HepG2 (cell line): ENCODE data around the gene LYPD1. TPM values are rescaled to one million over a fixed set of nuclear protein-coding genes. Genes with fewer than 3 reads are reported as not detected.

Experiments
- ATAC-seq: fragments of 200-7000 bp; cut with Tn5 transposase; 3 replicates; pipeline ENCODE4 v1.9.1; 2020; ENCODE audit warnings: mild to moderate bottlenecking, moderate library complexity
- BruUV-seq: library from RNA; stranded (reverse); fragments of 400-500 nt; replicated peaks from 2 replicates; lab custom pipeline; 2021; lab: Mats Ljungman, UMichigan
- CTCF ChIA-PET: fragments of 300-600 bp; formaldehyde crosslinking; extraction: SDS; loops from one replicate; lab custom pipeline; 2021; ENCODE audit warnings: low total read pairs, inconsistent platforms, low intra/inter-chr PET ratio; lab: Yijun Ruan, JAX
- POLR2A ChIA-PET: fragments of 350-600 bp; sonication (Branson Sonifier 250); formaldehyde crosslinking; loops from one replicate; lab custom pipeline; 2020; ENCODE audit warnings: antibody characterized with exemption, inconsistent platforms; lab: Yijun Ruan, JAX
- DNase-seq: peaks from one replicate; pipeline ENCODE4 v3.0.0-alpha.2; 2015; ENCODE audit warnings: low spot score
- FAIRE-seq: peaks from 3 replicates; lab custom pipeline; 2011; peaks lifted over from hg19 to GRCh38; lab: Jason Lieb, UNC
- H2AFZ ChIP-seq: one replicate; pipeline ENCODE4 v1.6.1; 2011; ENCODE audit warnings: low read length, inconsistent platforms
- H3K27ac ChIP-seq: fragments of 300-600 bp; 3 replicates; pipeline ENCODE4 v1.8.0; 2011; ENCODE audit warnings: mixed run types, mild to moderate bottlenecking, mixed read lengths, low read length, inconsistent platforms; ENCODE audit not compliant: insufficient read depth; ENCODE audit errors: extremely low read length
- H3K27me3 ChIP-seq, 2 experiments: fragments of 200-600 bp in 1 of 2; 2 replicates in 1 of 2; 3 replicates in 1 of 2; pipeline versions ENCODE4 v1.6.0 to v1.8.0; 2011; ENCODE audit warnings: low read length in 2 of 2, mild to moderate bottlenecking in 2 of 2, moderate library complexity in 2 of 2, inconsistent platforms in 1 of 2; ENCODE audit not compliant: insufficient read depth in 2 of 2, control insufficient read depth in 1 of 2
- H3K36me3 ChIP-seq, 2 experiments: fragments of 200-600 bp in 1 of 2; replicated peaks in 1 of 2; 2 replicates in 1 of 2; 3 replicates in 1 of 2; pipeline versions ENCODE4 v1.5.1 to v1.8.0; 2011; ENCODE audit warnings: low read length in 2 of 2, inconsistent platforms in 1 of 2; ENCODE audit not compliant: insufficient read depth in 2 of 2, control insufficient read depth in 1 of 2
- H3K4me1 ChIP-seq: 2 replicates; pipeline ENCODE4 v1.5.1; 2012; ENCODE audit warnings: low read length, inconsistent platforms; ENCODE audit not compliant: insufficient read depth
- H3K4me2 ChIP-seq: 2 replicates; pipeline ENCODE4 v1.6.0; 2011; ENCODE audit warnings: low read depth, low read length, inconsistent platforms
- H3K4me3 ChIP-seq, 3 experiments: fragments of 200-600 bp in 1 of 3; sonication (generic), shearing (Covaris generic) in 1 of 3; replicated peaks in 1 of 3; 2 replicates each; pipeline ENCODE4 v1.5.1; 2011 to 2016; ENCODE audit warnings: low read length in 3 of 3, inconsistent platforms in 2 of 3, low read depth in 2 of 3, mild to moderate bottlenecking in 2 of 3, control low read depth in 1 of 3, mixed read lengths in 1 of 3; ENCODE audit not compliant: insufficient read depth in 1 of 3
- H3K79me2 ChIP-seq: one replicate; pipeline ENCODE4 v1.6.1; 2011; ENCODE audit warnings: low read length, inconsistent platforms; ENCODE audit not compliant: insufficient read depth
- H3K9ac ChIP-seq: 2 replicates; pipeline ENCODE4 v1.6.0; 2011; ENCODE audit warnings: mild to moderate bottlenecking, low read depth, low read length, inconsistent platforms; ENCODE audit not compliant: insufficient read depth
- H3K9me3 ChIP-seq: 2 replicates; pipeline ENCODE4 v1.5.1; 2012; ENCODE audit warnings: mild to moderate bottlenecking, low read length
- H4K20me1 ChIP-seq: 2 replicates; pipeline ENCODE4 v1.6.0; 2011; ENCODE audit warnings: inconsistent platforms, mild to moderate bottlenecking, low read length, moderate library complexity; ENCODE audit not compliant: insufficient read depth
- BORCS8-MEF2B ChIP-seq: sonication (generic); formaldehyde crosslinking; IDR thresholded peaks from 2 replicates; pipeline ENCODE4 v1.8.0; 2022; ENCODE audit warnings: mild to moderate bottlenecking, missing genetic modification reagents
- FLYWCH1 ChIP-seq: sonication (generic); formaldehyde crosslinking; IDR thresholded peaks from 2 replicates; pipeline ENCODE4 v1.8.1; 2023; ENCODE audit warnings: mild to moderate bottlenecking, missing genetic modification reagents
- FOXK1 ChIP-seq: sonication (generic); formaldehyde crosslinking; IDR thresholded peaks from 2 replicates; pipeline ENCODE4 v1.4.0; 2020; ENCODE audit warnings: low read depth, missing genetic modification reagents, borderline replicate concordance
- KLF12 ChIP-seq: sonication (generic); formaldehyde crosslinking; IDR thresholded peaks from 2 replicates; pipeline ENCODE4 v1.4.0; 2020; ENCODE audit warnings: missing genetic modification reagents, borderline replicate concordance
- NR2F2 ChIP-seq: IDR thresholded peaks from 2 replicates; pipeline ENCODE4 v1.6.1; 2012; ENCODE audit warnings: low read depth, inconsistent platforms, borderline replicate concordance
- PPARG ChIP-seq: conservative IDR thresholded peaks from 2 replicates; pipeline ENCODE4 v1.6.1; 2016; ENCODE audit warnings: missing biosample characterization, missing genetic modification reagents
- RAD51 ChIP-seq: fragments of 450-650 bp; IDR thresholded peaks from 2 replicates; pipeline ENCODE4 v1.6.1; 2016; ENCODE audit warnings: borderline replicate concordance
- RARA ChIP-seq: IDR thresholded peaks from 2 replicates; pipeline ENCODE4 v1.6.1; 2016; ENCODE audit warnings: missing genetic modification reagents, missing compliant biosample characterization
- SAFB2 ChIP-seq: sonication (generic); formaldehyde crosslinking; IDR thresholded peaks from 2 replicates; pipeline ENCODE4 v1.5.1; 2020; ENCODE audit warnings: missing genetic modification reagents, low read depth, mild to moderate bottlenecking, borderline replicate concordance
- ZFP36L2 ChIP-seq: sonication (generic); formaldehyde crosslinking; IDR thresholded peaks from 2 replicates; pipeline ENCODE4 v1.4.0; 2020; ENCODE audit warnings: missing genetic modification reagents
- ZFX ChIP-seq: sonication (generic); formaldehyde crosslinking; IDR thresholded peaks from 2 replicates; pipeline ENCODE4 v1.4.0; 2020; ENCODE audit warnings: mild to moderate bottlenecking, low read depth, missing genetic modification reagents, moderate library complexity
- ZNF382 ChIP-seq: sonication (generic); formaldehyde crosslinking; IDR thresholded peaks from 2 replicates; pipeline ENCODE4 v1.5.0; 2020; ENCODE audit warnings: missing genetic modification reagents, mild to moderate bottlenecking, borderline replicate concordance
- ZNF747 ChIP-seq: sonication (generic); formaldehyde crosslinking; IDR thresholded peaks from 2 replicates; pipeline ENCODE4 v1.8.1; 2023; ENCODE audit warnings: missing genetic modification reagents, mild to moderate bottlenecking, borderline replicate concordance
- ZNF782 ChIP-seq: sonication (generic); formaldehyde crosslinking; IDR thresholded peaks from 2 replicates; pipeline ENCODE4 v1.4.0; 2020; ENCODE audit warnings: missing genetic modification reagents, mild to moderate bottlenecking, borderline replicate concordance
- WGBS: methylation state at CpG from one replicate; pipeline ENCODE4 v1.1.6; 2017; ENCODE audit warnings: low lambda C conversion rate; 5-methylcytosine and 5-hydroxymethylcytosine counted together
- in situ Hi-C: cut with HindIII; loops from 2 replicates; pipeline ENCODE4 v1.10.0; 2017; ENCODE audit warnings: low pct_unique_long_range_greater_than_20kb; ENCODE audit not compliant: extremely low pct_ligation_motif_present
- intact Hi-C: fragments of 100-400 bp; cut with micrococcal nuclease; formaldehyde crosslinking; loops from one replicate; pipeline ENCODE4 v1.10.0; 2022; ENCODE audit not compliant: unreplicated experiment
- polyA plus RNA-seq, 8 experiments: library from polyadenylated mRNA; depleted of rRNA in 3 of 8; stranded (reverse) in 7 of 8; unstranded in 1 of 8; fragments of >200 nt; fragmentation: Illumina TruSeq in 4 of 8; extraction: Trizol in 4 of 8; gene quantifications; 2 replicates each; pipeline versions ENCODE4 v1.2.1 to v1.2.3, GENCODE V29; 2011 to 2016; ENCODE audit warnings: low read depth in 4 of 8, missing spikeins in 1 of 8, mixed read lengths in 1 of 8; ENCODE audit not compliant: insufficient read depth in 1 of 8
- total RNA-seq, 5 experiments: library from RNA; depleted of rRNA; stranded (reverse); fragments of >200 nt; fragmentation: Illumina TruSeq; extraction: Trizol; gene quantifications; 2 replicates each; pipeline ENCODE4 v1.2.3, GENCODE V29; 2016; ENCODE audit warnings: low read depth in 1 of 5
- TF ChIP-seq, protein P1 (sequence below): sonication (generic); formaldehyde crosslinking; IDR thresholded peaks from 2 replicates; pipeline ENCODE4 v1.4.0; 2020; ENCODE audit warnings: missing genetic modification reagents
- TF ChIP-seq, protein P2 (sequence below): sonication (generic); formaldehyde crosslinking; IDR thresholded peaks from 2 replicates; pipeline ENCODE4 v1.4.0; 2020; ENCODE audit warnings: missing genetic modification reagents
- TF ChIP-seq, protein P3 (sequence below): IDR thresholded peaks from 2 replicates; pipeline ENCODE4 v1.6.1; 2016; ENCODE audit warnings: mild to moderate bottlenecking, missing biosample characterization, missing genetic modification reagents
- TF ChIP-seq, protein P4 (sequence below): sonication (generic); formaldehyde crosslinking; conservative IDR thresholded peaks from 2 replicates; pipeline ENCODE4 v1.4.0; 2020; ENCODE audit warnings: missing genetic modification reagents

Gene LYPD1
- total and polyA plus RNA-seq, 2 of the 13 experiments (the other 11 are each of a cell fraction or from before 2014, with no cell fraction given), result not detected

DNA sequence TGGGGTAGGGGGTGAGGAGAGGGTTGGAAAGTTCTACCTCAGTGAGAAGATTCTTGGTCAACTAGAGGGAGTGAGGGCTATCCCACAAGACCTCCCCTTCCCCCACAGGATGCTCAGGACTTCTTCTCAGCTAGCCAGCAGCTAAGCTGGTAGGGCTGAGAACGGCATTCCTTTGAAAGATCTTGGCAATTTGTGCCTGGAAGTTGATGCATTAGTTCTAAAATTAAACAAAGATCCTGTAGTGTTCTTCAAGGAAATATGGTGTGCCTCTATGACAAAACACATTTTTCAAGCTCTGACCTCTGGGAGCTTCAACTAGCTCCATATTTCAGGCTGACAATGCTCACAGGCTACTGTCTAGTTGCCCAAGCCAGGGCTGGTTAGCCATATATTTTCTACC is 2.3 kb downstream of the LYPD1 start:
- ATAC-seq (no peak), DNase-seq (no peak), FAIRE-seq (no peak)
- intact Hi-C loops (no loop called here), in situ Hi-C loops (loop anchor here (25.0 kb wide), 1 partner anchor 495 kb away; no protein-coding TSS in a partner anchor)
- Histone ChIP-seq H3K4me2 (no peak overlapping the region), H2AFZ (no peak overlapping the region), H3K4me1 (no peaks in the 10 kb centered on the region), H3K9me3 (no peaks in the 10 kb centered on the region), H3K79me2 (no peaks in the 10 kb centered on the region), H4K20me1 (no peaks in the 10 kb centered on the region), H3K9ac (no peak overlapping the region), H3K27me3 (peaks cover 8 to 41% of the 10 kb centered on the region in 2 experiments; a peak in 4 of 5 replicates), H3K4me3 (no peak overlapping the region), H3K36me3 (no peaks in the 10 kb centered on the region), H3K27ac (no peak overlapping the region)
- CTCF ChIA-PET, result no interaction called here
- TF ChIP-seq, protein P1, sequence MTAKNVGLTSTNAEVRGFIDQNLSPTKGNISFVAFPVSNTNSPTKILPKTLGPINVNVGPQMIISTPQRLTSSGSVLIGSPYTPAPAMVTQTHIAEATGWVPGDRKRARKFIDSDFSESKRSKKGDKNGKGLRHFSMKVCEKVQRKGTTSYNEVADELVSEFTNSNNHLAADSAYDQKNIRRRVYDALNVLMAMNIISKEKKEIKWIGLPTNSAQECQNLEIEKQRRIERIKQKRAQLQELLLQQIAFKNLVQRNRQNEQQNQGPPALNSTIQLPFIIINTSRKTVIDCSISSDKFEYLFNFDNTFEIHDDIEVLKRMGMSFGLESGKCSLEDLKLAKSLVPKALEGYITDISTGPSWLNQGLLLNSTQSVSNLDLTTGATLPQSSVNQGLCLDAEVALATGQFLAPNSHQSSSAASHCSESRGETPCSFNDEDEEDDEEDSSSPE (CRISPR knock-in tag), result no peak
- TF ChIP-seq, protein P2, sequence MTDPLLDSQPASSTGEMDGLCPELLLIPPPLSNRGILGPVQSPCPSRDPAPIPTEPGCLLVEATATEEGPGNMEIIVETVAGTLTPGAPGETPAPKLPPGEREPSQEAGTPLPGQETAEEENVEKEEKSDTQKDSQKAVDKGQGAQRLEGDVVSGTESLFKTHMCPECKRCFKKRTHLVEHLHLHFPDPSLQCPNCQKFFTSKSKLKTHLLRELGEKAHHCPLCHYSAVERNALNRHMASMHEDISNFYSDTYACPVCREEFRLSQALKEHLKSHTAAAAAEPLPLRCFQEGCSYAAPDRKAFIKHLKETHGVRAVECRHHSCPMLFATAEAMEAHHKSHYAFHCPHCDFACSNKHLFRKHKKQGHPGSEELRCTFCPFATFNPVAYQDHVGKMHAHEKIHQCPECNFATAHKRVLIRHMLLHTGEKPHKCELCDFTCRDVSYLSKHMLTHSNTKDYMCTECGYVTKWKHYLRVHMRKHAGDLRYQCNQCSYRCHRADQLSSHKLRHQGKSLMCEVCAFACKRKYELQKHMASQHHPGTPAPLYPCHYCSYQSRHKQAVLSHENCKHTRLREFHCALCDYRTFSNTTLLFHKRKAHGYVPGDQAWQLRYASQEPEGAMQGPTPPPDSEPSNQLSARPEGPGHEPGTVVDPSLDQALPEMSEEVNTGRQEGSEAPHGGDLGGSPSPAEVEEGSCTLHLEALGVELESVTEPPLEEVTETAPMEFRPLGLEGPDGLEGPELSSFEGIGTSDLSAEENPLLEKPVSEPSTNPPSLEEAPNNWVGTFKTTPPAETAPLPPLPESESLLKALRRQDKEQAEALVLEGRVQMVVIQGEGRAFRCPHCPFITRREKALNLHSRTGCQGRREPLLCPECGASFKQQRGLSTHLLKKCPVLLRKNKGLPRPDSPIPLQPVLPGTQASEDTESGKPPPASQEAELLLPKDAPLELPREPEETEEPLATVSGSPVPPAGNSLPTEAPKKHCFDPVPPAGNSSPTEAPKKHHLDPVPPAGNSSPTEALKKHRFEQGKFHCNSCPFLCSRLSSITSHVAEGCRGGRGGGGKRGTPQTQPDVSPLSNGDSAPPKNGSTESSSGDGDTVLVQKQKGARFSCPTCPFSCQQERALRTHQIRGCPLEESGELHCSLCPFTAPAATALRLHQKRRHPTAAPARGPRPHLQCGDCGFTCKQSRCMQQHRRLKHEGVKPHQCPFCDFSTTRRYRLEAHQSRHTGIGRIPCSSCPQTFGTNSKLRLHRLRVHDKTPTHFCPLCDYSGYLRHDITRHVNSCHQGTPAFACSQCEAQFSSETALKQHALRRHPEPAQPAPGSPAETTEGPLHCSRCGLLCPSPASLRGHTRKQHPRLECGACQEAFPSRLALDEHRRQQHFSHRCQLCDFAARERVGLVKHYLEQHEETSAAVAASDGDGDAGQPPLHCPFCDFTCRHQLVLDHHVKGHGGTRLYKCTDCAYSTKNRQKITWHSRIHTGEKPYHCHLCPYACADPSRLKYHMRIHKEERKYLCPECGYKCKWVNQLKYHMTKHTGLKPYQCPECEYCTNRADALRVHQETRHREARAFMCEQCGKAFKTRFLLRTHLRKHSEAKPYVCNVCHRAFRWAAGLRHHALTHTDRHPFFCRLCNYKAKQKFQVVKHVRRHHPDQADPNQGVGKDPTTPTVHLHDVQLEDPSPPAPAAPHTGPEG (CRISPR knock-in tag), result no peak
- TF ChIP-seq ZNF782 (CRISPR knock-in tag), result no peak
- no peak for TF ChIP-seq BORCS8-MEF2B (CRISPR knock-in tag)
- no peak for TF ChIP-seq ZNF382
- TF ChIP-seq, protein P3, sequence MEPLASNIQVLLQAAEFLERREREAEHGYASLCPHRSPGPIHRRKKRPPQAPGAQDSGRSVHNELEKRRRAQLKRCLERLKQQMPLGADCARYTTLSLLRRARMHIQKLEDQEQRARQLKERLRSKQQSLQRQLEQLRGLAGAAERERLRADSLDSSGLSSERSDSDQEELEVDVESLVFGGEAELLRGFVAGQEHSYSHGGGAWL, result no peak
- no peak for TF ChIP-seq RAD51
- TF ChIP-seq PPARG, result no peak
- TF ChIP-seq SAFB2 (CRISPR knock-in tag), result no peak
- no peak for TF ChIP-seq ZNF747 (CRISPR knock-in tag)
- no peak for TF ChIP-seq FOXK1 (CRISPR knock-in tag)
- no peak for TF ChIP-seq KLF12 (CRISPR knock-in tag)
- TF ChIP-seq NR2F2, result no peak
- TF ChIP-seq, protein P4, sequence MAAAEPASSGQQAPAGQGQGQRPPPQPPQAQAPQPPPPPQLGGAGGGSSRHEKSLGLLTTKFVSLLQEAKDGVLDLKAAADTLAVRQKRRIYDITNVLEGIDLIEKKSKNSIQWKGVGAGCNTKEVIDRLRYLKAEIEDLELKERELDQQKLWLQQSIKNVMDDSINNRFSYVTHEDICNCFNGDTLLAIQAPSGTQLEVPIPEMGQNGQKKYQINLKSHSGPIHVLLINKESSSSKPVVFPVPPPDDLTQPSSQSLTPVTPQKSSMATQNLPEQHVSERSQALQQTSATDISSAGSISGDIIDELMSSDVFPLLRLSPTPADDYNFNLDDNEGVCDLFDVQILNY (CRISPR knock-in tag), result no peak
- TF ChIP-seq FLYWCH1 (CRISPR knock-in tag), result no peak
- no peak for TF ChIP-seq RARA (CRISPR knock-in tag)
- no peak for TF ChIP-seq ZFP36L2
- TF ChIP-seq ZFX (CRISPR knock-in tag), result no peak
- BruUV-seq, result no TSS peak
- POLR2A ChIA-PET, result no interaction called here
- WGBS, result 0% methylated on average over 1 of the region's 1 CpG
